Keratinocyte (primary cell): ENCODE results near the gene TEX29. TPM values are rescaled to one million over a fixed set of nuclear protein-coding genes. Genes with fewer than 3 reads are reported as not detected.
A peak's percentile ranks its signal among the peaks of the same experiment; 100 is the strongest.

Experiments
- DNase-seq: peaks from one replicate; pipeline ENCODE4 v3.0.0-alpha.2; 2011; ENCODE audit warnings: low read depth, missing footprints, low spot score
- FAIRE-seq: peaks from 2 replicates; lab custom pipeline; 2011; peaks lifted over from hg19 to GRCh38; lab: Jason Lieb, UNC
- H2AFZ ChIP-seq: 2 replicates; pipeline ENCODE4 v1.6.0; 2012; ENCODE audit warnings: low read length, control low read depth, inconsistent platforms; ENCODE audit not compliant: control insufficient read depth
- H3K27ac ChIP-seq: 2 replicates; pipeline ENCODE4 v1.5.1; 2011; ENCODE audit warnings: low read length; ENCODE audit not compliant: control insufficient read depth, insufficient read depth
- H3K27me3 ChIP-seq: 3 replicates; pipeline ENCODE4 v1.6.0; 2011; ENCODE audit warnings: low read length; ENCODE audit not compliant: control insufficient read depth, insufficient read depth; ENCODE audit errors: extremely low read depth
- H3K36me3 ChIP-seq, 2 experiments: 2 replicates in 1 of 2; 3 replicates in 1 of 2; pipeline ENCODE4 v1.5.1; 2011; ENCODE audit warnings: low read length in 2 of 2, mild to moderate bottlenecking in 1 of 2; ENCODE audit not compliant: control insufficient read depth in 2 of 2, insufficient read depth in 2 of 2; ENCODE audit errors: extremely low read depth in 1 of 2
- H3K4me1 ChIP-seq: 3 replicates; pipeline ENCODE4 v1.5.1; 2011; ENCODE audit warnings: low read length; ENCODE audit not compliant: control insufficient read depth, insufficient read depth; ENCODE audit errors: extremely low read depth
- H3K4me2 ChIP-seq: 3 replicates; pipeline ENCODE4 v1.6.0; 2011; ENCODE audit warnings: low read depth, low read length; ENCODE audit not compliant: control insufficient read depth, insufficient read depth; ENCODE audit errors: extremely low read depth
- H3K4me3 ChIP-seq, 3 experiments: fragments of 200-600 bp in 1 of 3; sonication (generic) in 1 of 3; 2 replicates in 2 of 3; 3 replicates in 1 of 3; pipeline ENCODE4 v1.5.1; 2011 to 2016; ENCODE audit warnings: low read length in 3 of 3, mild to moderate bottlenecking in 3 of 3, control low read depth in 2 of 3, inconsistent platforms in 1 of 3, low read depth in 1 of 3, mixed read lengths in 1 of 3, mixed run types in 1 of 3, moderate library complexity in 1 of 3; ENCODE audit not compliant: control insufficient read depth in 2 of 3, insufficient read depth in 2 of 3; ENCODE audit errors: extremely low read depth in 1 of 3
- H3K79me2 ChIP-seq: 2 replicates; pipeline ENCODE4 v1.6.0; 2012; ENCODE audit warnings: low read length; ENCODE audit not compliant: control insufficient read depth, insufficient read depth
- H3K9ac ChIP-seq: 3 replicates; pipeline ENCODE4 v1.6.0; 2011; ENCODE audit warnings: low read length; ENCODE audit not compliant: control insufficient read depth, insufficient read depth; ENCODE audit errors: extremely low read depth
- H3K9me1 ChIP-seq: 3 replicates; pipeline ENCODE4 v1.6.0; 2011; ENCODE audit warnings: low read length; ENCODE audit not compliant: control insufficient read depth, insufficient read depth; ENCODE audit errors: extremely low read depth
- H3K9me3 ChIP-seq: 2 replicates; pipeline ENCODE4 v1.5.1; 2012; ENCODE audit warnings: low read depth, low read length; ENCODE audit not compliant: control insufficient read depth
- H4K20me1 ChIP-seq: 3 replicates; pipeline ENCODE4 v1.6.0; 2011; ENCODE audit warnings: low read length; ENCODE audit not compliant: control insufficient read depth, insufficient read depth; ENCODE audit errors: extremely low read depth
- EZH2 ChIP-seq: IDR thresholded peaks from one replicate; pipeline ENCODE4 v1.6.1; 2012; ENCODE audit warnings: inconsistent platforms, mild to moderate bottlenecking, low read length, moderate library complexity
- dilution Hi-C: fragments of 300-500 bp; cut with MboI; formaldehyde crosslinking; loops from one replicate; pipeline ENCODE4 v1.7.0; 2020; ENCODE audit warnings: low sequenced_read_pairs; ENCODE audit not compliant: extremely low pct_ligation_motif_present
- polyA plus RNA-seq, 5 experiments: library from polyadenylated mRNA; depleted of rRNA in 3 of 5; stranded (reverse) in 3 of 5; stranded (forward) in 1 of 5; unstranded in 1 of 5; fragments of >200 nt; gene quantifications; 1 replicate in 1 of 5; 2 replicates in 3 of 5; 3 replicates in 1 of 5; pipeline versions ENCODE4 v1.2.1 to v1.2.3, GENCODE V29; 2011 to 2012; ENCODE audit warnings: missing spikeins in 2 of 5, low read depth in 1 of 5, low replicate concordance in 1 of 5
- TF ChIP-seq, protein P1 (sequence below), 3 experiments: IDR thresholded peaks in 1 of 3; conservative IDR thresholded peaks in 1 of 3; optimal IDR thresholded peaks in 1 of 3; 2 replicates in 2 of 3; 3 replicates in 1 of 3; pipeline versions ENCODE3 to v1.5.1; 2011; ENCODE audit warnings: low read length in 3 of 3, mild to moderate bottlenecking in 3 of 3, moderate library complexity in 2 of 3, control low read depth in 1 of 3, inconsistent platforms in 1 of 3; ENCODE audit not compliant: insufficient read depth in 2 of 3; ENCODE audit errors: extremely low read depth in 1 of 3

Gene TEX29
- polyA plus RNA-seq, 1 donor (not counting 4 experiments of a cell fraction or from before 2014, with no cell fraction given): 0.18 TPM

DNA sequence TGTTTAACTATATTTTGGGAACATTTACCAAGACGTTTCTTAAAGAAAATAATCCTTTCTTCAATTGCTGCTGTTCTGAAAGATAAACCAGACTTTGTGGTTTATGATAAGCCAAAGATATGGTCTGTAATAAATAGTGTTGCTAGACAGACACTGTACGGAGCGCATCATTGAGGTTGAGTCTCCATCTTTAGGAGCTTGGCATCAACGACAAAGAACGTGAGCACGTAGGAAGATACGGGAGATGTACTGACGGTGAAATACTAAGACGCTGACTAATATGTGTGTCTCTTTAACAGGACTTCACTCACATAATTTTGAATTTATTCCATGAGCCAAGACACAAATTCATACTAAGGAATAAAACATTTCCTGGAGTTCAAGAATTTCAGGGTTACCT, 16.2 kb downstream of the TEX29 start:
- H3K4me1 ChIP-seq: no peaks in the 10 kb centered on the region
- FAIRE-seq: no peak
- H3K27me3 ChIP-seq: no peaks in the 10 kb centered on the region
- H3K9me1 ChIP-seq: no peaks in the 10 kb centered on the region
- H3K9ac ChIP-seq: no peak overlapping the region
- TF ChIP-seq, protein P1, sequence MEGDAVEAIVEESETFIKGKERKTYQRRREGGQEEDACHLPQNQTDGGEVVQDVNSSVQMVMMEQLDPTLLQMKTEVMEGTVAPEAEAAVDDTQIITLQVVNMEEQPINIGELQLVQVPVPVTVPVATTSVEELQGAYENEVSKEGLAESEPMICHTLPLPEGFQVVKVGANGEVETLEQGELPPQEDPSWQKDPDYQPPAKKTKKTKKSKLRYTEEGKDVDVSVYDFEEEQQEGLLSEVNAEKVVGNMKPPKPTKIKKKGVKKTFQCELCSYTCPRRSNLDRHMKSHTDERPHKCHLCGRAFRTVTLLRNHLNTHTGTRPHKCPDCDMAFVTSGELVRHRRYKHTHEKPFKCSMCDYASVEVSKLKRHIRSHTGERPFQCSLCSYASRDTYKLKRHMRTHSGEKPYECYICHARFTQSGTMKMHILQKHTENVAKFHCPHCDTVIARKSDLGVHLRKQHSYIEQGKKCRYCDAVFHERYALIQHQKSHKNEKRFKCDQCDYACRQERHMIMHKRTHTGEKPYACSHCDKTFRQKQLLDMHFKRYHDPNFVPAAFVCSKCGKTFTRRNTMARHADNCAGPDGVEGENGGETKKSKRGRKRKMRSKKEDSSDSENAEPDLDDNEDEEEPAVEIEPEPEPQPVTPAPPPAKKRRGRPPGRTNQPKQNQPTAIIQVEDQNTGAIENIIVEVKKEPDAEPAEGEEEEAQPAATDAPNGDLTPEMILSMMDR (optimal IDR thresholded peaks at IDR 0.05 in 1 of 3, IDR thresholded peaks at IDR 0.05 in 1 of 3, conservative IDR thresholded peaks at IDR 0.05 in 1 of 3; ENCODE audit: extremely low read depth in 1 of 3, insufficient read depth in 2 of 3, low read length in 3 of 3): no peak
- no peak for TF ChIP-seq EZH2
- H3K79me2 ChIP-seq: no peaks in the 10 kb centered on the region
- H3K36me3 ChIP-seq: no peaks in the 10 kb centered on the region
- no peak overlapping the region for H3K27ac ChIP-seq
- no peak overlapping the region for H3K4me2 ChIP-seq
- no peaks in the 10 kb centered on the region for H4K20me1 ChIP-seq
- no peak overlapping the region for H3K4me3 ChIP-seq
- no peak overlapping the region for H2AFZ ChIP-seq
- DNase-seq: no peak
- dilution Hi-C loops: no loop called here
- H3K9me3 ChIP-seq: peaks cover 3% of the 10 kb centered on the region

DNA sequence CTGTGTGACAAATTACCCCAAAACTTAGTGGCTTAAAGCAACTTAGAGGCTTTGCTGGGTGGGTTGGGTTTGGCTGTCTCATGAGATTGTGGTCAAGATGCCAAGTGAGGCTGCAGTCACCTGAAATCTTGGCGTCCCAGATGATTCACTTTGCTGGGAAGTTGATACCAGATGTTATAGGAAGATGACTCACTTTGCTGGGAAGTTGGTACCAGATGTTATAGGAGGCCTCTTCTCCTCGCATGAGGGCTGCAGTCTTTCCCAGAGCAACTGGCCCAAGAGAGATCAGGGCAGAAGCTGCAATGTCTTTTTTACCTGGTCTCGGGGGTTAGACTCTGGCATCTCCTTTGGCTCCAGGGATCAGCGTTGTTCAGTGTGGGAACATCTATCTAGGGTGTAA, 16.8 kb downstream of the TEX29 start:
- Histone ChIP-seq H3K9me3 (peaks cover 3% of the 10 kb centered on the region), H2AFZ (no peak overlapping the region), H3K4me3 (no peak overlapping the region), H3K4me2 (no peak overlapping the region), H3K4me1 (no peaks in the 10 kb centered on the region), H3K27ac (no peak overlapping the region), H3K79me2 (no peaks in the 10 kb centered on the region), H3K36me3 (no peaks in the 10 kb centered on the region), H4K20me1 (no peaks in the 10 kb centered on the region), H3K27me3 (no peaks in the 10 kb centered on the region), H3K9me1 (no peaks in the 10 kb centered on the region), H3K9ac (no peak overlapping the region)
- peak; percentile 2 for DNase-seq
- dilution Hi-C loops: no loop called here
- TF ChIP-seq, protein P1 (optimal IDR thresholded peaks at IDR 0.05 in 1 of 3, IDR thresholded peaks at IDR 0.05 in 1 of 3, conservative IDR thresholded peaks at IDR 0.05 in 1 of 3; ENCODE audit: extremely low read depth in 1 of 3, insufficient read depth in 2 of 3, low read length in 3 of 3): no peak
- TF ChIP-seq EZH2: no peak
- FAIRE-seq: no peak
